Measurements from ENCODE around the gene HDAC10.

The HDAC10 gene

GRCh38 chr22:50217543-50218152 is 33.4 kb downstream of the HDAC10 start:
- H4K20me1 ChIP-seq (ENCODE audit: insufficient read depth, low read length), result no peaks in the 10 kb centered on the region
- no peak overlapping the region for H2AFZ ChIP-seq (ENCODE audit: low read depth, low read length)
- peaks cover 5% of the 10 kb centered on the region; the same call in 1 of the 2 replicates for H3K79me2 ChIP-seq (ENCODE audit: low read length)
- no peaks in the 10 kb centered on the region for H3K9me3 ChIP-seq (ENCODE audit: insufficient read depth, low read length)
- no peak overlapping the region for H3K9ac ChIP-seq (ENCODE audit: low read length)
- no peaks in the 10 kb centered on the region for H3K27me3 ChIP-seq (ENCODE audit: low read depth, low read length)
- TF ChIP-seq EZH2phosphoT487 (IDR thresholded peaks at IDR 0.05; ENCODE audit: low read depth), result no peak
- H3K4me3 ChIP-seq (ENCODE audit: low read length), result no peak overlapping the region
- no peak overlapping the region for H3K4me2 ChIP-seq (ENCODE audit: low read length)
- no peak overlapping the region for H3K27ac ChIP-seq (ENCODE audit: low read length)
- no peaks in the 10 kb centered on the region for H3K4me1 ChIP-seq (ENCODE audit: low read length)
- H3K36me3 ChIP-seq (replicated peaks; ENCODE audit: low read depth, low read length), result peaks cover 2% of the 10 kb centered on the region

GRCh38 chr22:50216684-50217520 is 34.2 kb downstream of the HDAC10 start:
- no peak overlapping the region for H3K27ac ChIP-seq (ENCODE audit: low read length)
- no peaks in the 10 kb centered on the region for H3K9me3 ChIP-seq (ENCODE audit: insufficient read depth, low read length)
- no peak for TF ChIP-seq CTCF (IDR thresholded peaks at IDR 0.05; ENCODE audit: low read depth, low read length)
- no peak for TF ChIP-seq EZH2phosphoT487 (IDR thresholded peaks at IDR 0.05; ENCODE audit: low read depth)
- H2AFZ ChIP-seq (ENCODE audit: low read depth, low read length), result no peak overlapping the region
- peaks cover 2% of the 10 kb centered on the region for H3K36me3 ChIP-seq (replicated peaks; ENCODE audit: low read depth, low read length)
- H3K79me2 ChIP-seq (ENCODE audit: low read length), result peaks cover 5% of the 10 kb centered on the region; the same call in 1 of the 2 replicates
- H4K20me1 ChIP-seq (ENCODE audit: insufficient read depth, low read length), result no peaks in the 10 kb centered on the region
- no peak overlapping the region for H3K9ac ChIP-seq (ENCODE audit: low read length)
- H3K4me3 ChIP-seq (ENCODE audit: low read length), result no peak overlapping the region
- no peaks in the 10 kb centered on the region for H3K27me3 ChIP-seq (ENCODE audit: low read depth, low read length)
- H3K4me1 ChIP-seq (ENCODE audit: low read length), result no peaks in the 10 kb centered on the region
- no peak overlapping the region for H3K4me2 ChIP-seq (ENCODE audit: low read length)

GRCh38 chr22:50216055-50216683 is 34.9 kb downstream of the HDAC10 start:
- peaks cover 2% of the 10 kb centered on the region for H3K36me3 ChIP-seq (replicated peaks; ENCODE audit: low read depth, low read length)
- no peak overlapping the region for H2AFZ ChIP-seq (ENCODE audit: low read depth, low read length)

More at GRCh38 chr22:50216055-50216683, 34.9 kb downstream of the HDAC10 start:
- Histone ChIP-seq H3K4me3 (ENCODE audit: low read length) (no peak overlapping the region), H3K4me1 (ENCODE audit: low read length) (no peaks in the 10 kb centered on the region), H3K9ac (ENCODE audit: low read length) (no peak overlapping the region), H3K79me2 (ENCODE audit: low read length) (peaks cover 5% of the 10 kb centered on the region; the same call in 1 of the 2 replicates), H3K27me3 (ENCODE audit: low read depth, low read length) (no peaks in the 10 kb centered on the region), H3K4me2 (ENCODE audit: low read length) (no peak overlapping the region), H3K9me3 (ENCODE audit: insufficient read depth, low read length) (no peaks in the 10 kb centered on the region), H3K27ac (ENCODE audit: low read length) (no peak overlapping the region), H4K20me1 (ENCODE audit: insufficient read depth, low read length) (no peaks in the 10 kb centered on the region)
- TF ChIP-seq CTCF (IDR thresholded peaks at IDR 0.05; ENCODE audit: low read depth, low read length) (no peak), EZH2phosphoT487 (IDR thresholded peaks at IDR 0.05; ENCODE audit: low read depth) (no peak)

Data from OCI-LY3 (cell line).